A673 (cell line): ENCODE data around the gene URI1.

Experiments used
- CTCF ChIP-seq: fragments of 300-800, 200-600 bp; sonication (generic); conservative IDR thresholded peaks from 2 replicates; pipeline ENCODE4 v1.5.1; 2017; ENCODE audit warnings: low read depth, mild to moderate bottlenecking, antibody characterized with exemption, low read length, moderate library complexity, mixed read lengths
- EZH2 ChIP-seq: fragments of 200-600 bp; sonication (generic); IDR thresholded peaks from 2 replicates; pipeline ENCODE4 v1.6.1; 2017; ENCODE audit warnings: borderline replicate concordance, low read depth, mild to moderate bottlenecking, mixed read lengths, antibody characterized with exemption, low read length; ENCODE audit not compliant: poor library complexity, severe bottlenecking

GRCh38 chr19:30061223-30062064, 119.4 kb downstream of the URI1 start:
- no peak for TF ChIP-seq CTCF
- no peak for TF ChIP-seq EZH2
